ENCODE results near the gene MFAP4. TPM values are rescaled to one million over a fixed set of nuclear protein-coding genes. Genes with fewer than 3 reads are reported as not detected.
A peak's percentile ranks its signal among the peaks of the same experiment; 100 is the strongest.

Gene MFAP4
- total and polyA plus RNA-seq, 11 donors: 15.7 to 84.3 (median 35.7) TPM

GRCh38 chr17:19388791-19389785 is 2.1 kb upstream of the MFAP4 start:
- peaks cover 0 to 59% (median 40%) of the 10 kb centered on the region in 12 donors for H3K4me1 ChIP-seq
- H3K27me3 ChIP-seq: no peaks in the 10 kb centered on the region
- no peak overlapping the region for H3K4me3 ChIP-seq
- peak in 1 of 5 donors; percentile 35 for DNase-seq
- TF ChIP-seq, protein P1, sequence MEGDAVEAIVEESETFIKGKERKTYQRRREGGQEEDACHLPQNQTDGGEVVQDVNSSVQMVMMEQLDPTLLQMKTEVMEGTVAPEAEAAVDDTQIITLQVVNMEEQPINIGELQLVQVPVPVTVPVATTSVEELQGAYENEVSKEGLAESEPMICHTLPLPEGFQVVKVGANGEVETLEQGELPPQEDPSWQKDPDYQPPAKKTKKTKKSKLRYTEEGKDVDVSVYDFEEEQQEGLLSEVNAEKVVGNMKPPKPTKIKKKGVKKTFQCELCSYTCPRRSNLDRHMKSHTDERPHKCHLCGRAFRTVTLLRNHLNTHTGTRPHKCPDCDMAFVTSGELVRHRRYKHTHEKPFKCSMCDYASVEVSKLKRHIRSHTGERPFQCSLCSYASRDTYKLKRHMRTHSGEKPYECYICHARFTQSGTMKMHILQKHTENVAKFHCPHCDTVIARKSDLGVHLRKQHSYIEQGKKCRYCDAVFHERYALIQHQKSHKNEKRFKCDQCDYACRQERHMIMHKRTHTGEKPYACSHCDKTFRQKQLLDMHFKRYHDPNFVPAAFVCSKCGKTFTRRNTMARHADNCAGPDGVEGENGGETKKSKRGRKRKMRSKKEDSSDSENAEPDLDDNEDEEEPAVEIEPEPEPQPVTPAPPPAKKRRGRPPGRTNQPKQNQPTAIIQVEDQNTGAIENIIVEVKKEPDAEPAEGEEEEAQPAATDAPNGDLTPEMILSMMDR (IDR thresholded peaks at IDR 0.05): no peak
- no peak for TF ChIP-seq POLR2A (IDR thresholded peaks at IDR 0.05)
- peak overlapping the region in 10 of 12 donors; percentile 30 to 96 (median 84) for H3K27ac ChIP-seq
- WGBS, 4 donors: 68 to 82% (median 75%) methylated on average over 5 of the region's 5 CpGs
- peaks cover 0 to 15% (median 6%) of the 10 kb centered on the region in 9 donors for H3K36me3 ChIP-seq
- no peak for ATAC-seq
- H3K9me3 ChIP-seq: no peaks in the 10 kb centered on the region
- intact Hi-C loops (cut with DNase I): no loop called here

DNA sequence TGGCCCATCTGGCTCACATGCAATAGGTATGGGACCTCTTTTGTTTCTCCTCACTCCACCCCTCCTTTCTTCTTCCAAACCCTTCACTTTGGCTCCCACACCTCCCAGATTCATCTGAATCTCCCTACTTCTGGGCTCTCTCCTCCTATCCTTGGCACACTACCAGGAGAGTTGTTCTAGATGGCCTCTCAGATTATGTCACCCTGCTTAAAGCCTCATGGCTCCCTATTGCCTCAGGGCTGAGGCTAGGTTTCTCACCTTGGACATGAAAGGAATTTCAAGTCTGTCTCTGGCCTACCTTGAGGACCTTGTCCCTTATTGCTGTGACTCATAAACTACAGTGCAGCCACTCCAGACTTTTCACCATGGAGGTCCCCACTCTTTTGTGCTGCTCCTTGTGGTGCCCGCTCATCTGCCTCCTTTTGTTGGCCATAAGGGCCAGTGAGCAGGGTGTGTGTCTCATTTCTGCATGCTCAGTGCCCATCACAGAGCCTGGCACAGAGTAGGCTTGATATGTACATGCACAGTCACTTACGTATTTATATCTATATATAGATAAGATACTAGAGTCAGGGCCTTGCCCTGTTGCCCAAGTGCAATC is 1.0 kb upstream of the MFAP4 start:
- peak in 2 of 4 donors; percentile 1 to 16 for ATAC-seq
- intact Hi-C loops (cut with DNase I): no loop called here
- Histone ChIP-seq H3K4me1 (peaks cover 0 to 67% (median 43%) of the 10 kb centered on the region in 12 donors), H3K27me3 (no peaks in the 10 kb centered on the region), H3K36me3 (peaks cover 0 to 26% (median 17%) of the 10 kb centered on the region in 9 donors), H3K9me3 (no peaks in the 10 kb centered on the region), H3K4me3 (no peak overlapping the region), H3K27ac (peak overlapping the region; percentile 55 to 96 (median 84))
- no peak for TF ChIP-seq POLR2A (IDR thresholded peaks at IDR 0.05)
- TF ChIP-seq, protein P1 (IDR thresholded peaks at IDR 0.05): no peak
- no peak for DNase-seq
- 70 to 77% (median 73%) methylated on average over 2 of the region's 2 CpGs for WGBS, 4 donors

DNA sequence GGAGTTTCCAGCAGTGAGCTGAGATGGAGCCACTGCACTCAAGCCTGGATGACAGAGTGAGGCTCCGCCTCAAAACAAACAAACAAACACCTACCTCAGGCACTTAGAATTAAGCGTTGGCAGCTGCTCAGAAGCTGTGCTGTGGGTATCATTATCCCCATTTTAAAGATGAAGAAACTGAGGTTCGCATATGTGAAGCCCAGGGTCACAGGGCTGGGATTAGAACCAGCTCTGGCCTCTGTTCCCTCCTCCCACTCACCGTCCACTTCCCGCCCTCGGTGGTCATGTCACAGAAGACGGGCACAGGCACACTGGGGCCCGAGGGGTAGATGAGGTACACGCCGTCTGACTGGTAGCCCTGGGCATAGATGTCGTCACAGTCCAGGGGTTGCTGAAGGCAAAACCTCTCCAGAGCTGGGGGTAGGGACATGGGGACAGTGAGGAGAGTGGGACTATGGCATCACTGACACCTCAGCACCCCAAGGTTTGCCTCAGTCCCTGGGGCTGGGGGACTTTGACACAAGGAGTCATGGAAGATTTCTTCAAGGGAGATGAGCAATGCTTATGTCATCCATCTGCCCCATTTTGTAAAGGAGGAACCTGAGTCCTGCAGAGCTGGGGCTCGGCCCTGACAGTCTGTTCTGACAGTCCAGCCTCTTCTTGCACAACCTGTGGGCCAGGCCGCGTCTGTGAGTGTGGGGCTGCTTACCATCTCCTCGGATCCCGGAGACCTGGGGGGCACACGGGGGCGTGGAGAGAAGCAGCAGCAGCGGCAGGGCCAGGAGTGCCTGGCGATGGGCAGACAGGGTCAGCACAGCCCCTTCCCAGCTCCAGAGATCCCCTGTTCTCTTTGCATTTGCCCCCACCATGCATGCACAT is 700 bp downstream of the MFAP4 start:
- no peaks in the 10 kb centered on the region for H3K27me3 ChIP-seq
- H3K9me3 ChIP-seq: no peaks in the 10 kb centered on the region
- intact Hi-C loops (cut with DNase I): no loop called here
- ATAC-seq (peak in 2 of 4 donors; percentile 43 to 58), DNase-seq (peak in 3 of 5 donors; percentile 70 to 81 (median 73))
- peaks cover 0 to 43% (median 34%) of the 10 kb centered on the region in 9 donors for H3K36me3 ChIP-seq
- H3K4me3 ChIP-seq: peak overlapping the region in 10 of 12 donors; percentile 19 to 58 (median 41)
- H3K4me1 ChIP-seq: peaks cover 0 to 71% (median 47%) of the 10 kb centered on the region in 12 donors
- 52 to 56% (median 56%) methylated on average over 15 to 20 of the region's 20 CpGs for WGBS, 4 donors
- TF ChIP-seq, protein P1 (IDR thresholded peaks at IDR 0.05): no peak
- H3K27ac ChIP-seq: peak overlapping the region; percentile 22 to 96 (median 84)

All from heart left ventricle (tissue), 16 donors.